ENCODE results near the gene LRCH4. TPM values are rescaled to one million over a fixed set of nuclear protein-coding genes. Genes with fewer than 3 reads are reported as not detected.

The LRCH4 gene
- total RNA-seq, 1 donor from 2014 or later: 41.8 TPM

DNA sequence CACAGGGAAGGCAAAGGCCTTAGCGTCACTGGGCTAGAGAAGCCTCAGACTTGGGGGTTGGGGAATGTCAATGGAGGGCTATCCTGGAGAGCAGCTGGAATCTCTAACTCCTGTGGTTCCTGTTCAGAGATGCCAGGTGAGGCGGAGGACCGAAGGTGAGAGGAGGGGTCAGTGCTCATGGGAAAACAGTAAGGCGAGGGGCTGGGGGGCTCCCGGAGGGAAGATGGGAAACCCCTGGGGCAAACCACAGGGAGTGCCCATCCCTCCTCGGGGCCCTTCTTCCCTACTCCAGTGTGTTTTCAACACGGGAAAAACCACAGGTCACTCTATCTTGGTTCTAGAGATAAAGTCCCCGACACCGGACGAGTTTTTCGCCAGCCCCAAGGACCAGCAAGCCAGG lies 3.3 kb downstream of the LRCH4 start:
- no peak for DNase-seq (ENCODE audit: low spot score)

DNA sequence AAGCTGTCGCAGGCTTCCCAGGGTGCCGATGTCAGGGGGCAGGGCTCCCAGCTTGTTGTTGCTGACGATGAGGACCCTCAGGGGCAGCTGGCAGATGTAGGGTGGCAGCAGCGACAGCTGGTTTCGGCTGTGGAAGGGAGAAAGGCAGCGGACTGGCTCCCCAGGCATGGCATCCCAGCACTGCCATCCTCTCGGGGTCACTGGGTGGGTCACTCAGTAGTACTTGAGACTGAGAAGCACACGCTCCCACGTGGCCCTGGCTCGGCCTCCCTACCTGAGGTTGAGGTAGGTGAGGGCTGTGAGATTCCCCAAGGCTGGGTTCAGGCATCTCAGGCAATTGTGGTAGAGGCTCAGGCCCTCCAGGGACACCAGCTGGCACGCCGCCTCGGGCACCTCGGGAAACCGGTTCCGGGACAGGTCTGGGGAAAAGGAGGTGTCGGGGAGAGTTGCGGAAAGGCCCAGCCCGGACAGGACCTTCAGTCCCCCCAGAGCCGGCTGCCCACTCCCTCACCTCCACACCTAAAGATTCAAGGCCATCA lies 3.8 kb downstream of the LRCH4 start:
- no peak for DNase-seq (ENCODE audit: low spot score)

DNA sequence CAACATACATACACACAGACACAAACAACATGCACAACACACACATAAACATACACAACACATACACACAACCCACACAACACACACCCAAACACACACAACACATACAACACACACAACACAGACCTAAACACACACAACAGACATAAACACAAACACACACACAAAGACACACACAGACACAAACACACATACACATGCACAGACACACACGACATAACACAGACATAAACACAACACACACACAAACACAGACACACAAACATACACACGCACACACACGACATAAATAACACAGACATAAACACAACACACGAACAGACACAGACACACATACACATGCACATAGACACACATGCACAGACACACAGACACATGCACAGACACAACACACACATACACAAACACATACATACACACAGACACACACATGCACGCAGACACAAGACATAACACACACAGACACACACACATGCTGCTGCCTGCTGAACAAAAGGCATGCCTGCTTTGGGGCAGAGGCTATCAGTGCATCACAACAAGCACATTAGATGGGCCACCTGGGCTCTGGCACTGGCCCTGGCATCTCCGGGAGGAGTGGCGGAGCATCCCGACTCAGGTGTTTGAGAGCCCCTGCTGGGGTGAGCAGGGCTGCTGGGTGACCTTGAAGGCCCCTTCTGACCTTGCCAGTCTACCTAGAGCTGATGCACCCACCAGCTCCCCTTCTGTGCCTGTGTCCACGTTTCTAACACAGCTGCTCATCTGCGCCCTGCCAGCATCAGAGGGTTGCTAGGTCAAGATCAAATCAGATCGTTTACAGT lies 5.3 kb downstream of the LRCH4 start:
- no peak for DNase-seq (ENCODE audit: low spot score)

DNA sequence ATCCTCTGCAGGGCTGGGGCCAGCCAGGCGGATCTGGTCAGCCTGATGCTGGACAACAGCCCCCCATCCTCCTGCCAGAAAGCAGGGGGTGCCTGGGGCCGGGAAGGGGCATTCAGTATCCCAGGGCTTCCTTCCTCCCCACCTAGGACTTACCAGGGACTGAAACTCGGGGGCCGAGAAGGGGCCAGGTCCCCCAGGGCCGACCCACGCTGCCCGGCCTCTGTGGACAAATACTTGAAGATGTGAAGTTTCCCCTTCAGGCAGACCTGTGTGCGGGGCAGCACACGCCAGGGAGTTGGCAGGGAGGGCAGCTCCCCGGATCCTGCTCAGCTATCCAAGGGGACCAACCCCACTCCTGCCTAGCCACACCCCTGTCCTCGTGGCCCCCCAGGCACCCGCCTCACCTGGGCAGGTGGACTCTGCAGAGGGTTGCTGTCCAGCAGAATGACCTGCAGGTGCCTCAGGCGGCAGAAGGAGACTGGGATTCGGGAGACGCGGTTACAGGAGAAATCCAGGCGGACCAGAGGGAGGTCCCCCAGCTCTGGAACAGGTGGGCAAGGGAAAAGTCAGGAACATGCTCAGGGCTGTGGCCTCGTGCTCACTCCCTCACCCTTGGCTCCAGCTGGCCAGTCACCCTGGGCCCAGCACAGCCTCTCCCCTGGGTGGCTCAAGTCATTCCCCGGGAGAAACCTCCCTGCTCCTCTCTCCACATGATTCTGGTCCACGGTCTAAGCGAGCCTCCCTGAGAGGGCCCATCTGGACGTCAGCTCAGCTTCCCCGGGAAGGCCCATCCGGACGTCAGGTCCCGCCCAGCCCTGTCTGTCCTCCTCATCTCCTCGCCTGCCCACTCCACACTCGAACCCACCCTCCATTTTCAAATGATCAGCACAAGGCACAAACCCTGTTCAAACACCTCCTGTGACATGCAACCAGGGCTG lies 7.4 kb downstream of the LRCH4 start:
- DNase-seq (ENCODE audit: low spot score): no peak

DNA sequence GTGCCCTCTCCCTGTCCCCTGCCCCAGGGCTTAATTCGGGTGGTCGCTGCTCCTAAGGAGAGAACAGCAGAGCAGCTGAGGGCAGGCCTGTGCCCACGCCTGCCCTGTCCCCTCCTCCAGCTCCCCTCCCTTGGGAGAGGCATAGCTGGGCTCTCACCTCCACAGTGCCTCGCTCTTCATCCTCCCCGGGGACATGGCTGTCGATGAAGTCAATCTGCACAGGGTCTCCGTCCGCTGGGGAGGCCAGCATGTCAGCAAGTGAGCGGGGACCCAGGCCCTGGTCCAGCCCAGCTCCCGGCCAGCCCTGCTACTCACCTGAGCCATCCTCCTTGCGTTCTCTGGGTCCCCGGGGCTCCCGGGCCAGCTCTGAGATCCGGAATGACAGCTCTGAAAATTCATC lies 8.4 kb downstream of the LRCH4 start:
- no peak for DNase-seq (ENCODE audit: low spot score)

DNA sequence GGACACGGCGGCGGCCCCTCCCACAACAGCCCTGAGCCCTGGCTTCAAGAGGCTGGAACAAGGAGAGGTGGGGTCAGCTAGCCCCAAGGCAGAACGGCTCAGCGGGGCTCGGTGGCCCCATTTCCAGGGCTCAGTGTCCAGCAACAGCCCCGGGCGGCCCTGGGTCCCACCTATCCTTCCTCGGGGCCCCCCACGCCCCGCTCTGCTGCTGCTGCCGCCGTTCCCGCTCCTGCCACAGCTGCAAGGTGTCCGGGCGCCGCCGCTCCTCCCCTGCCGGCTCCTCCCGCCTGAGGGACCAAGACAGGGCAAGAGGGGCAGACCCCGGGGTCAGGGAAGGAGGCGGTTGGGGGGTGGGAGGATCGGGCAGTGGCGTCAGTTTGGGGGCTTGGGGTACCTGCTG lies 8.8 kb downstream of the LRCH4 start:
- no peak for DNase-seq (ENCODE audit: low spot score)

DNA sequence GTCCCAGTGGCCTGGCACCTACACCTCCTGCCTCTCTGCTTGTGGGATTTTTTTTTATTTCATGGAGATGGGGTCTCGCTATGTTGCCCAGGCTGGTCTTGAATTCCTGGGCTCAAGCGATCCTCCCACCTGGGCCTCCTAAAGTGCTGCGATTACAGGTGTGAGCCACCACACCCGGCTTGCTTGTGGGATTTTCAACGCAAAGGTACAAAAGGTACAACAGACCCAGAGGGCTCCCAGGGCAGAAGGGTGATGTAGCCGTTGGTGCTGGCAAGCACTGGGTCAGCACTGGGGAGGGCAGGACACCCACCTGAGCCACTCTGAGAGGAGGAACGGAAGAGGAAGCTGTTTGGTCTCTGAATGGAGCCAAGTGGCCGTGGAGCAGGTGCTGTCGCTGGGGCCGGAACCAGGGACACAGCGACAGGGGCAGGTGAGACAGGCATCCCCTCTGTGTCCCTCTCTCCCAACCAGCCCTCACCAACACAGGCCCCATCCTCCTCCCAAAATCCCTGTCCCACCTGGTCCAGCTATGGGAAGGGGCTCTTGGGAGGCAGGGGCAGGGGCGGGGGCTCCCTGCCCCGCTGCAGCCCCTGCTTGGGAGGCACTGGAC lies 9.4 kb downstream of the LRCH4 start:
- DNase-seq (ENCODE audit: low spot score): no peak

DNA sequence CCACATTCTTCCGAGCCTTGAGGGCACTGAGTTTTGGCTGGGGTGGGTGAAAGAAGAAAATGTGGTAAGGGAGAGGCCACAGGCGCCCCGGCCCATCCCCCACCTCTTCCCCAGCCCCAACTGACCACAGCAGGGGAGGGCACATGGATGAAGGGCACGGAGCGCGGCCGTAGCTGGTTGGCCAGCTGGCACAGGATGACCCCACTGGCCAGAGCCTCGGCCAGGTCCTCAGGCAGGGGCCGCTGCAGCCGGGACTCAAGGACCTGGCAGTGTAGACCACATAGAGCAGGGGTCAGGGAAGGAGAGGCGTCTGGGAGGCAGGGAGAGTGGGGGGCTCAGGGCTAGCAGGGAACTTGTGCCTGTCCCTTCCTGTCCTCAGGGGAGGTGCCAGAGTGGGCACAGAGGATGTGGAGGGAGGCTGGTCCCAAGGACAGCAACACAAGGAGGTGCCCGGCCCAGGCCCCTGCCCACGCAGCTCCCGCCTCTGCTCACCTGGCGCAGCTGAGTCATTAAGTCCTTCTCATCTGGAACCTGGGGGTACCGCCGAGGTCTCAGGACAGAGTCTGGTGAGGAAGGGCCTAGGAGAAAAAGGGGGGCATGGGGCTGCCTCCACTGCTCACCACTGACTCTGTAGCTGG lies 10.1 kb downstream of the LRCH4 start:
- no peak for DNase-seq (ENCODE audit: low spot score)

DNA sequence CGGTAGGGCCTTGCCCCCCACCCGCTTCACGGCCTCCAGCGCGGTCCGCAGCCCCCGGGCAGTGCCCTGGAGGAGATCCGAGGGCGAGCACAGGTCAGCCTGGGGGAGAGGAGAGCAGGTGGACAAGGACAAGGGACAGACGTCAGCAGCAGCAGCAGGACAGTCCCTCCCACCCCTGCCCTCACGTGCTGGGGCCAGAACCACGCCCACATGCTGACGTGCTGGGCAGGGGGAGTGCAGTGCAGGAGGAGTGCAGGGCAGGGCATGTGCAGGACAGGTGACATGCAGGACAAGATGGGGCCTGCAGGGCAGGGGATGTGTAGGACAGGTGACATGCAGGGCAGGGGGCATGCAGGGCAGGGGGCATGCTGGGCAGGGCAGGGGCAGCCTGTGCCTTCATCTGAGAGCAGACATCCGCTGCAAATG lies 10.7 kb downstream of the LRCH4 start:
- DNase-seq (ENCODE audit: low spot score): no peak

DNA sequence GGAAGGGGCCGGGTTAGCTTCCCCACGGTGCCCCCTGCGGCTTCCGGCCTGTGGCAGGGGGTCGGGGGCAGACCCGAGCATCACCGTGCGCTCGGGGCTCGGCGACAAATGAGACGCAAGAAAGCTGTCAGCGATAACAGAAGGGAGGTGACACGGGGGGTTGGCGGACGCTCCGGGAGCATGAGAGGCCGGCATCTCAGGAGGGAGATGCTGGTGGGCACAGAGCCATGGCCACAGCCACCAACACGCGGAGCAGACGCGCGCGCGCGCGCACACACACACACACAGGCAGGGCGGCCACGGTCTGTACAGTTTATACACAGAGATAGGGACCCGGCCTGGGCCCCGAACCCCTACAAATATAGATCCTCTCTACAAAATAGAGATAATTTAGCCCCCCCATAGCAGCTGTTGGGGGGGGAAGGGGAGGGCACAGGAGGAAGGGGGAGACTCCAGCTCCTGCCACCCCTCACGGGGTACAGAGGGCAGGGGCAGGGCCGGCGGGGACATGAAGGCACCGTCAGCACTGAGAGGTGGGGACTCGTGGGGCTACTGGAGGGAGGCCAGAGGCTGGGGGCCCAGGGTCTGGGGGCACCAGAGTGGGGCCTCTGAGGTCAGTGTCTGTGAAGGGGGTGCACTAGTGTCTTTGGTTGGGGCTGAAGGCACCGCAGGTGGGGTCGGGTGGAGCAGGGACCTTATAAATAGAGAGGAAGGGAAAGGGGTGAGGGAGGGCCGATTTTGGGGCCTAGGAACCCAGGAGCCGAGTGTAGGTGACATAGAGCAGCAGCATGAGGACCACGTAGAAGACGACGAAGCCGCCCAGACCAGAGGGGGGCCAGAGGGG lies 11.3 kb downstream of the LRCH4 start:
- no peak for DNase-seq (ENCODE audit: low spot score)

DNA sequence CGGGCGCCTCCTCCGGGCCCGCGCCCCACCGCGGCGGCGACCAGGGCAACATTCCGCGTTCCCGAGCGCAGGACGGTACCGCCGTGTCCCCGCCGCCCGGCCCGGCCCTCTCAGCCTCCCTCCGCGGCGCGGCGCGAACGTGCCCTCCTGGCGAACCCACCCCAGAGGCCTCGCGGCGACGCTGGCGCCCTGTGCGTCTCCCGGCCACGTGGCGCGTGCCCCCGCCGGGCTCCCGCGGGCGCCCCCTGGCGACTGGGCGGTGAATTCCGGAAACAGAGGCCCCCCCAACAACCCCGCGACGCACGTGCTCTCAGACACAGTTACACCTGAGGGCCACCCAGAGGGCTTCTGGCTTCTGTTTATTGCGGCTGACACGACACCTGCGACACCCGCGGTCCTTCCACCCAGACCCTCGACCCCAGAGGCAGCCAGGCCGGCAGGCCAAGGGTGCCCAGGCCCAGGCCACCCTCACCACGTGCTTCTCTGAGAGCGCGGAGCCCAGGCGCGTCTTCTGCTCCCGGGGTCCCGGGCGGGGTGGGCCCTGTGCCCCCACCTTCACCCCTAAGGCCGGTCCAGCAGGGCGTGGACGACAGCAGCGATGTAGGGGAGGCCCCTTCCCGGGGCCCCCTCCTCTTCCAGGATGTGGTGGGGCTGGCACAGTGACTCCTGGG lies 12.1 kb downstream of the LRCH4 start, which contains the start of gene SAP25:
TSS of gene SAP25 (minus strand) at position 210 of the 671 bp plus-strand sequence. CDS start at position 52, 158 bp downstream.
- DNase-seq (ENCODE audit: low spot score): no peak

DNA sequence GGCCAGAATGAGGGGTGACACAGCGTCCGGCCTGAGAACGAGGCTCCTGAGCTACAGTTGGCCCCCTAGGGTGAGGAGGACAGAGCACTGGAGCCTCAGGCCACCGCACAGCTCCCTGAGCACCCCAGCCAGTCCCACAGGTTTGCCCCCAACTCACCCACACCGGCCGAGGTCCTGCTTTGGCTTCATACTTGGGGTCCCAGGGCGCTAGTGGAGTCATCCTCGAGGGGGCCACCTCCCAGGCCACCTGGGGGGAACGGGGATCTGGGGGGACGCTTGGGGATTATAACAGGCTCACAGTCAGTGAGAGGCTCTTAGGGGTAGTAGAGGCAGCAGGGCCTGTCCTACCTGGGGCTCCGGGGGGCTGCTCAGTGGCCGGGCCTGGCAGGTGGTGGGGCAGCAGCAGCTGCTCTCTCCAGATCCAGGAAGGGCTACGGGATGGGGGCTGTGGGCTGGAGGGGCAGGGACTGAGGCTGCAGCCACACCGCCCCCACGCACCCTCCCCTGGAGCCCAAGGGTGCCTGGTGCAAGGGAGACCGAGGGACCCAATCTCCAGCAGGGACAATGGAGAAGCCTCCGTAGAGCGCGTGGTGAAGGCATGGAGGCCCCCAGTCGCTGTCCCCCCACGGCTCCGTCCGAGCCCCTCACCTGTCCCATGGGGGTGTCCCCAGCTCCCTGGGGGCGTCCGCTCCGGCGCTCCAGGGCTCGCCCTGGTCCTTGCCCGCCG lies 12.8 kb downstream of the LRCH4 start:
- DNase-seq (ENCODE audit: low spot score): no peak

DNA sequence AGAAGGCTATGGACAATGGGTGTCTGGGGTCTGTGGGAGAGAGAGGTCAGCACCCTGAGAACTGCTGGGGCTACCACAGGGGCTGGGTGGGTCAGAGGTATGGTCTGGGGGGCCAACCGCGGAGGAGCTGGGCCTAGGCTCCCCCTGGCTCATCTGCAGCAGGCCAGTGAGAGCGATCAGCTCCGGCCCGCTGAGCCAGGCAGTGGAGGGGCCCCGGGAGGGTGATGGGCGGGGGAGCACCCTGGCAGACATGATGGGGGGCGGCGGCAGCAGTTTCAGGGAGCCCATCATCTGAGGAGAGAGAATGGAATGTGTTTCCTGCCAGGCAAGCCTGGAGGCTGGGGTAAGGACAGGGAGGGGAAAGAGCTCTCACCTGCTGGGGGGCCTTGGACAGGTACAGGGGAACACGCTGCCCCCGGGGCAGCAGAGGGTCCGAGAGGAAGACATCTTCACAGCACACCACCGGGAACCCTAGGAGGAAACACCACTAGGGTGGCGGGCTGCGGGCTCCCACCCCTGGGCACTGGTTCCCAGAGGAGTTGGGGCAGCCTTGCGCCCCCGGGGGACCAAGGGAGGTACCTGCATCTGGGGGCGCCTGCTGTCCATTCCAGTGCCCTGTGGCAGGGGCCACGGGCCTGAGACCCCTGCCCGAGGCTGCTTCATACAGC lies 13.5 kb downstream of the LRCH4 start:
- DNase-seq (ENCODE audit: low spot score): no peak

DNA sequence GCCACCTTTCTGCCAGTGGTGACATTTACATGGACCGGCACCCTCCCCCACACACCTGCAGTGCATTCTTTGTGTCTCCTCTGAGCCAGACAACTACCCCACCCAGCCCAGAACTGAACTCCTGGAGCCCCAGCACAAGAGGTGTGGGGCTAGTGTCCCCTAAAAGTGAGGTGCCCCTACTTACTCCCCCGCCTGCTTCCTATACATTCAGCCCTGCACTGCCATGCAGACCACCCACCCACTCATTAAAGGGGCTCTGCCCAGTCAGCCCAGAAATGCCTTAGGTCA lies 14.2 kb downstream of the LRCH4 start:
- DNase-seq (ENCODE audit: low spot score): no peak

DNA sequence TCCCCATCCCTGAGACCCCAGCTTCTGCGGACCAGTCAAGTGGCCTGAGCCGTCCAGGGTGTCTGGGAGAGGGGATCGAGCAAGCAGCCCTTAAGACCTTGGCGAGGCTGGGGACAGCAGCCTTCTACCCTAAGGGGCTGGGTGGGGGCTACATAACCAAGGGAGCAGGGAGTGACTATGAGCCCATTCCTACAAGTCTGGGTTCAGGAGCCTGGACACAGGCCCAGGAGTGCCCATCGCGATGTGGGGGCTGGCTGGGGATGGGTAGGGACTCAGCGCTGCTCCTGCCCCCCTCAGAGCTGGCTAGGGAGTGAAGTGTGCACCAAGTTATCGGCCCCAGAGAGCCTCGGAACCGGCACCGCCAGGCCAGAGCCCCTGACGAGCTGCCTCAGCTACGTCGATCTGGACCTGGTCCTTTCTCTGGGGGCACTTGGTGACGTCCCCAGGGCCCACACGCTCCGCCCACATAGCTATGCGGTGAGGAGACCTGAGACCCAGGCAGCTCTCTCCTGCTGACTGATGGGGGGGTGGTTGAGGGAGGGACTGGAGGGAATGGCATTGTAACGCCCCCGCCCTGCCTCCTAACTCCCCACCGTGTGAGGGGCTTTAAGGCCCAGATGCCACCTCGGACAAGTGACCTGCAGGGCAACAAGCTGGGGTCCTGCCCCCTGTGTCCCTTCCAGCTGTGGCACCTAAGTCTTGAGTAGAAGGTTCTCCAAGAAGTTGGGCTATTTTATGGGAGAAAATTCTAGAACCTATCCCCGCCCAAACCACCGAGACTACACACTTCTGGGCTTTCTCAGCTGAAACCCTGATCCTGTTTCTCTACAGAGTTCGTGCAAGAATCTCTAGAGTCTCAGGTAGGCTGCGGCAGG lies 14.7 kb downstream of the LRCH4 start:
- no peak for DNase-seq (ENCODE audit: low spot score)

DNA sequence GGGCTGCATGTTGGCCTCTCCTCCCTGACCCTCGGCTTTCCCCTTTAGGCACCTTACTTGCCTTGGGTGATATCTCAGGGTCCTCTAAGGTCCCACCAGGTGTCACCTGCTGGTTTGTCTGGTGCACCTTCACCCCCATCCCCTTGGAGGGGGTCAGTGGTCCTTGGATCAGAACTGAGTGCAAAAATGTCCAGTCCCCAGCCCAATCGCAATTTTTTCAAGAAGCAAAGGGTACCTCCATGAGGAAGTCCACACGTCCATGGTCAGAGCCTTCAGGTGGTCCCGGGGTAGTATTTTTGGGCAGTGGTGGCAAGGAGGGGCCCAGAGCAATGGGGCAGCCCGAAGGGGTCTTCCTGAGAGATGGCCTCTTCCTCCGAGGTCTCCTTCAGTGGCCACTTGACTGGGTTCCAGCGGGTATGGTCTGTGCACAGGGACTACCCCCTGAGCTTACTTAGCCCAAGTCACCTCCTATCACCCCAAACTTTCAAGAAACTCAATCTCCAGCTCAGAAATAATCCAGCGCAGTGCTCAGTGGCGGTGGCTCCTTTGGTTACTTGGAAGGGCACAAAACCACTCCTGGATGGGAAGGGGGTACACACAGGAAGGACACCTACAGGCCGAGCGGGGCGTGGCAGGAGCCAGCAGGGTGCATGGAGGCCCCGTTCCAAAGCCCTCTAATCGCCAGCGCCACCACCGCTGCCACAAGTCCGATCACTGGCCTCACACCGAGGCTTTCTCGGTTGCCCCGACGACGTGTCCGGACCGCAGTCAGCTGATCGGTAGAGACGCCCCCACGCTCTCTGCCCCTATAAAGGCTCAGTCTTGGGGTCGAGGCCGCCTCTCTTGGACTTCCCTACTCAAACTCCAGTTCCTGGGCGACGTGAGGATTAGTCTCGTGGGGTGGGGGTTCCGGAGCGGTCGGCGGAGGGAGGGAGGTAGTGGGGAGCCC lies 16.8 kb downstream of the LRCH4 start:
- no peak for DNase-seq (ENCODE audit: low spot score)
